ENCODE data around the gene FXYD6. TPM values are rescaled to one million over a fixed set of nuclear protein-coding genes. Genes with fewer than 3 reads are reported as not detected.
A peak's percentile ranks its signal among the peaks of the same experiment; 100 is the strongest.

FXYD6 gene
- total RNA-seq, 1 experiment from 2014 or later, result 0.54 TPM

DNA sequence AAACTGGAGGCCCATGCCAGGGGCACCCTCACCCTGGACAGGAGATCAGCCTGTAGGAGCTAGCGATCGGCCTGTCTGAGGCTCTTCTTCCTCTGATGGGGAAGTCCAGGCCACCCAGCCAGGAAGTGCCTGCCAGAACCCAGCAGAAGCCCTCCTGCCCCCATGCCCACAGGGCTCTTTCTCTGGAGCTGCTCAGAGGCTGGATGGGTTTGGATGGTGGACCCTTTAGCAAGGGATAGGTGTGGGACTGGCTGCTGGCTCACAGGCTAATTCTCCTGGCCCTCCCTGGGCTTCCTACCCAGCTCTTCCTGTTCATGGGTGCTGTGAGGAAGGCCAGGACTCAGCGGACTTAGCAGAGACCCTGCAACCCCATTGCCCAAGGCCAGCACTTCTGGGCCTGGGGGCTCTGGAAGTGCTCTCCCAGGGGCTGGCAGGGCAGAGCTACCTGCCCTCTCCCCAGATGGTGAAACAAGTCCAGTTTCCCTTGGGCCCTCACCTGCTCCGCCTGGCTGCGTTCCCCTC, 59.6 kb downstream of the FXYD6 start:
- ChIA-PET POLR2A (interaction anchor here (0.5 kb wide), 1 partner anchor 42 kb away, joined by 8 read pairs; no protein-coding TSS in a partner anchor), CTCF (interaction anchor here (0.7 to 3.7 kb wide), 6 partner anchors 8 to 390 kb away, joined by 3 to 25 read pairs (median 13); no protein-coding TSS in a partner anchor)
- intact Hi-C loops (cut with micrococcal nuclease; ENCODE audit: unreplicated experiment) (no loop called here), in situ Hi-C loops (cut with HindIII; ENCODE audit: low pct_unique_long_range_greater_than_20kb, low sequenced_read_pairs) (loop anchor here (25.0 kb wide), 1 partner anchor 380 kb away; no protein-coding TSS in a partner anchor)
- Histone ChIP-seq H3K9me3 (ENCODE audit: control insufficient read depth, insufficient read depth, low read depth, low read length) (no peaks in the 10 kb centered on the region), H3K36me3 (ENCODE audit: control insufficient read depth, insufficient read depth, low read length) (no peaks in the 10 kb centered on the region), H3K4me1 (ENCODE audit: control insufficient read depth, insufficient read depth, low read length) (peaks cover 20% of the 10 kb centered on the region), H3K4me3 (ENCODE audit: low read depth in 2 of 2, low read length in 2 of 2) (no peak overlapping the region), H3K27me3 (ENCODE audit: control insufficient read depth, insufficient read depth, low read length) (no peaks in the 10 kb centered on the region; the same call in 1 of the 2 replicates), H3K27ac (ENCODE audit: low read length) (no peak overlapping the region)
- BruUV-seq (replicated peaks), result no TSS peak
- ATAC-seq (no peak), DNase-seq (ENCODE audit: low read depth, low spot score) (no peak)
- TF ChIP-seq, protein P1, sequence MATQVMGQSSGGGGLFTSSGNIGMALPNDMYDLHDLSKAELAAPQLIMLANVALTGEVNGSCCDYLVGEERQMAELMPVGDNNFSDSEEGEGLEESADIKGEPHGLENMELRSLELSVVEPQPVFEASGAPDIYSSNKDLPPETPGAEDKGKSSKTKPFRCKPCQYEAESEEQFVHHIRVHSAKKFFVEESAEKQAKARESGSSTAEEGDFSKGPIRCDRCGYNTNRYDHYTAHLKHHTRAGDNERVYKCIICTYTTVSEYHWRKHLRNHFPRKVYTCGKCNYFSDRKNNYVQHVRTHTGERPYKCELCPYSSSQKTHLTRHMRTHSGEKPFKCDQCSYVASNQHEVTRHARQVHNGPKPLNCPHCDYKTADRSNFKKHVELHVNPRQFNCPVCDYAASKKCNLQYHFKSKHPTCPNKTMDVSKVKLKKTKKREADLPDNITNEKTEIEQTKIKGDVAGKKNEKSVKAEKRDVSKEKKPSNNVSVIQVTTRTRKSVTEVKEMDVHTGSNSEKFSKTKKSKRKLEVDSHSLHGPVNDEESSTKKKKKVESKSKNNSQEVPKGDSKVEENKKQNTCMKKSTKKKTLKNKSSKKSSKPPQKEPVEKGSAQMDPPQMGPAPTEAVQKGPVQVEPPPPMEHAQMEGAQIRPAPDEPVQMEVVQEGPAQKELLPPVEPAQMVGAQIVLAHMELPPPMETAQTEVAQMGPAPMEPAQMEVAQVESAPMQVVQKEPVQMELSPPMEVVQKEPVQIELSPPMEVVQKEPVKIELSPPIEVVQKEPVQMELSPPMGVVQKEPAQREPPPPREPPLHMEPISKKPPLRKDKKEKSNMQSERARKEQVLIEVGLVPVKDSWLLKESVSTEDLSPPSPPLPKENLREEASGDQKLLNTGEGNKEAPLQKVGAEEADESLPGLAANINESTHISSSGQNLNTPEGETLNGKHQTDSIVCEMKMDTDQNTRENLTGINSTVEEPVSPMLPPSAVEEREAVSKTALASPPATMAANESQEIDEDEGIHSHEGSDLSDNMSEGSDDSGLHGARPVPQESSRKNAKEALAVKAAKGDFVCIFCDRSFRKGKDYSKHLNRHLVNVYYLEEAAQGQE (IDR thresholded peaks at IDR 0.05; ENCODE audit: insufficient read depth in 1 of 2, low read depth in 2 of 2, low read length in 1 of 2), result no peak
- no peak for TF ChIP-seq TCF7L2 (IDR thresholded peaks at IDR 0.05; ENCODE audit: low read depth, low read length)
- no peak for TF ChIP-seq CTCF (IDR thresholded peaks at IDR 0.05)
- TF ChIP-seq SIN3A (IDR thresholded peaks at IDR 0.05; ENCODE audit: borderline replicate concordance, insufficient read depth, low read depth, low read length), result no peak
- TF ChIP-seq POLR2AphosphoS5 (IDR thresholded peaks at IDR 0.05; ENCODE audit: low read depth, low read length), result no peak

GRCh38 chr11:117816151-117816741, 60.2 kb downstream of the FXYD6 start:
- in situ Hi-C loops (cut with HindIII; ENCODE audit: low pct_unique_long_range_greater_than_20kb, low sequenced_read_pairs), result loop anchor here (25.0 kb wide), 1 partner anchor 379 kb away; no protein-coding TSS in a partner anchor
- intact Hi-C loops (cut with micrococcal nuclease; ENCODE audit: unreplicated experiment), result no loop called here
- Histone ChIP-seq H3K9me3 (ENCODE audit: control insufficient read depth, insufficient read depth, low read depth, low read length) (no peaks in the 10 kb centered on the region), H3K4me1 (ENCODE audit: control insufficient read depth, insufficient read depth, low read length) (peaks cover 20% of the 10 kb centered on the region), H3K36me3 (ENCODE audit: control insufficient read depth, insufficient read depth, low read length) (no peaks in the 10 kb centered on the region), H3K27ac (ENCODE audit: low read length) (no peak overlapping the region), H3K4me3 (ENCODE audit: low read depth in 2 of 2, low read length in 2 of 2) (no peak overlapping the region), H3K27me3 (ENCODE audit: control insufficient read depth, insufficient read depth, low read length) (no peaks in the 10 kb centered on the region)
- ATAC-seq (peak; percentile 49), DNase-seq (ENCODE audit: low read depth, low spot score) (no peak)
- ChIA-PET CTCF (interaction anchor here (0.8 to 3.7 kb wide), 3 partner anchors 89 to 390 kb away, joined by 3 to 25 read pairs (median 3); no protein-coding TSS in a partner anchor), POLR2A (interaction anchor here (0.6 kb wide), 1 partner anchor 122 kb away, joined by 5 read pairs; no protein-coding TSS in a partner anchor)
- TF ChIP-seq CTCF (IDR thresholded peaks at IDR 0.05), result no peak
- no peak for TF ChIP-seq SIN3A (IDR thresholded peaks at IDR 0.05; ENCODE audit: borderline replicate concordance, insufficient read depth, low read depth, low read length)
- TF ChIP-seq, protein P1 (IDR thresholded peaks at IDR 0.05; ENCODE audit: insufficient read depth in 1 of 2, low read depth in 2 of 2, low read length in 1 of 2), result no peak
- no peak for TF ChIP-seq POLR2AphosphoS5 (IDR thresholded peaks at IDR 0.05; ENCODE audit: low read depth, low read length)
- TF ChIP-seq TCF7L2 (IDR thresholded peaks at IDR 0.05; ENCODE audit: low read depth, low read length), result no peak
- BruUV-seq (replicated peaks), result no TSS peak

Measured in Panc1 (cell line).